HuH-7 (cell line): ENCODE results near the gene CD300LG.
A peak's percentile ranks its signal among the peaks of the same experiment; 100 is the strongest.

ENCODE experiments used
- DNase-seq: peaks from one replicate; pipeline ENCODE4 v3.0.0; 2011; ENCODE audit warnings: low spot score

Gene CD300LG

DNA sequence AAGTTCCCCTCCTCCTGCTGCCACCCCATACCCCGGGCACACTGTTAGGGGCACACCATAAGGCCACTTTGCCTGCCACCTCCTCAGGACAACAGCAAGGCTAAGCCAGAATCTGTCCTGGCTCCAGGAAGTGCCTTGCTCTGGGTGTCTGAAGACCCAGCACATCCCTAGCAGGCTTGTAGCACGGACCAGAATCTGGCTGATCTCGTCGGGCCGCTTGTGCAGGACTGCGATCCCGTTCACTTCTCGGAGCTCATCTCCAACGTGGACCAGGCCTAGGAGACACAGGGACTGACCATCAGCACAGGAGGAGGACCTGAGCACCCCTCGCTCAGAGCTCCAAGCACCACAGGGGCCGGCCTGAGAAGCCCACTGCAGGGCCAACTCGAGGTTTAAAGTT lies 21.4 kb upstream of the CD300LG start:
- DNase-seq: no peak

GRCh38 chr17:43826206-43826605 lies 20.8 kb upstream of the CD300LG start:
- DNase-seq: no peak

DNA sequence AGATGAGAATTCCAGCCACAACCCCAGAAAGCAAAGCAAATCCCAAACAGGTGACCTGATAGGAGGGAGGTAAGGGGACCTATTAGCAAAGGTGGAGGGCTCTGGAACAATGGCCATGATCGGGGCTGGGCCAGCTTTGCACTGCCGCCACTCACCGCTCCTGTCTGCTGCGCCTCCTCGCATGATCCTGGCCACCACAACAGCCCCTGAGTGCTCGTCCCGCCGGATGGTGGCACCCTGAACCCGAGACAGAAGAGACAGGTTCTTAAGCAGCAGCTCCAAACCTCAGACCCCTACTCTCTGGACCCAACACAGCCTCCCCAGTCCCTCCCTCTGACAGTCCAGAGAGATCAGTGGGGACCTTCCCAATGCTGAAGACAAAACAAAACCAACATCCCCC lies 19.4 kb upstream of the CD300LG start:
- no peak for DNase-seq

DNA sequence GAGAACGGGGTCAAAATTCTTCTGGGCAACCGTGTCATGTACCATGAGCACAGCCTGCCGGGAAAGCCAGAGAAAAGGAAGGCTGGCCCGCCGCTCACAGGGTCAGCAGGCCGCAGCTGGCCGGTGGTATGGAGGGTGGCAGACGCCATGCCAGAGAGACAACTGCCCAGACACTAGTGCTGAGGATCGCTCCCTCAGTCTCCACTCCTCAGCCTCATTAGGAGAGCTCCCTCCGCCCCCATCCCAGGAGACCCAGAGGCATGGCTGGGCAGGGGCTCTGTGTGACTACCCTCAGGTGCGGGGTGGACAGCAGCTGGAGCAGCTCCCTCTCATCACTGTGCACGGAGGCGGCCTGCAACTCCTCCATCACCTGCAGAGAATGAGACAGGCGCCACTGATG lies 17.2 kb upstream of the CD300LG start:
- no peak for DNase-seq

DNA sequence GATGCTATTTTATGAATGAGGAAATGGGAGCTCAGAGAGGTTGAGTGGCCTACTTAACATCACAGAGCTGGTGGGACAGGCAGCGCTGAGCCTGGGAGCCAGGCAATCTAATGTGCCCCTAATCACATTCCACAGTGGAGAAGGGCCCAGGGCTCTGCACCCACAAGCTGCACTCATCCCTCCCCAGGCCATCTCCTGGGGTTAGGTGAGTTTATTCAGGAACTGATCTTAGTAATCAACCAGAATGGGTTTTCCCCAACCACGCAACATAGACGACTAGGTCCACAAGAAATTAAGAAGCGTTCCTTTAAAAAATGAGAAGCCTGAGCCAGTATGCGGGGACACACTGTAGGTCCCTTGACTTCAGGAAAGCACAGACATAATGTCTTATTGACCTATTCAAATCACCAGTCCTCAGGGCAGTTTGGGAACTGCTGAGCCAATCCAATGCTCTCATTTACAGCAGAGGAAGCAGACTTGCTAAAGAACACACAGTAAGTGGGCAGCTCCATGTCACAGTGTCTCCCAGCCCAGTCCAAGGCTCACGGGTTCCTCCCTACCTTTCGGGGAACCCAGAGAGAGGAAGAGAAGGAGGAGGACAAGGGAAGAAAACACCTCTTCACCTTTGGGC lies 16.4 kb upstream of the CD300LG start:
- no peak for DNase-seq

- no peak for DNase-seq
Measured at GRCh38 chr17:43831633-43832032, 15.3 kb upstream of the CD300LG start.

GRCh38 chr17:43832168-43832975 lies 14.6 kb upstream of the CD300LG start:
- peak; percentile 66 for DNase-seq

DNA sequence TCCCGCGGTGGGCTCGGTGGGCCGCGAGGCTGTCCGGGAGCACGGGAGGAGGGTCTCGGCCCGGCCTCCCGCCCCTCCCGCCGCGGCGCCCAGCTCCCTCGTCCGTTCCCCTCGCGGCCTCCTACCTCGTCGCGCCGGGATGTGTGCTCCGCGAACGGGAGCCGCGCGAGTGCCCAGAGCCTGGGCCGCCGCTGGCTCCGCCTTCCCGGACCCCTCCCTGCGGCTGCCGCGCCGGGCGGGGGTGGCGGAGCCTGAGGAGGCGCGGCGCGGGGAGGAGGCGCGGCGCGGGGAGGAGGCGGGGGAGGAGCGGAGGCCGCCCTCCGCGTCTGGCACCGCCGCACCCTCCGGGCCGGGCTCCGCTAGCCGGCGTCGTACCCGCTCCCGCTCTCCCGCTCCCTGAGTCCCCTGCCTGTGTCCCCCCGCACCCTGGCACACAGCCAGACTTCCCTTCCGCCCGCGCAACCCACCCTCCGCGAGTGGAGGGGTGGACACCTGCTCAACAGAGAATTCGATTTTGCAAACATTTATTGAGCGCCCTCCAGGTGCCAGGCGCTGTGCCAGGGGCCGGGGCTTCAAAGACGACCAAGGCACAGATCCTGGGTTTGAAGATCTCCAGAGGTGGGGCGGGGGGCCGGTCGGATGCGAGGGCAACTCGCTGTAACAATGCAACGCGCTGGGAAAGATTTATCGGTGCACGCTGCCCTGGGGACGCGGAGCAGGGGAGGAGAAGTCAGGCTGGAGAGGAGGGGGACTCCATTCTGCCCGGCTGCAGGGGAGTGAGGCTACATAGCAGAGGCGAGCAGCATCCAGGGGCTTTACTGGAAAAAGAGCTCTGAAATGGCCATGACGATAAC lies 13.8 kb upstream of the CD300LG start, which contains the start of gene MPP3:
Gene MPP3 (minus strand): TSS at position 171 of the 854 bp plus-strand sequence. CDS start 1,240 bp downstream, outside the sequence.
- peak; percentile 88 for DNase-seq

DNA sequence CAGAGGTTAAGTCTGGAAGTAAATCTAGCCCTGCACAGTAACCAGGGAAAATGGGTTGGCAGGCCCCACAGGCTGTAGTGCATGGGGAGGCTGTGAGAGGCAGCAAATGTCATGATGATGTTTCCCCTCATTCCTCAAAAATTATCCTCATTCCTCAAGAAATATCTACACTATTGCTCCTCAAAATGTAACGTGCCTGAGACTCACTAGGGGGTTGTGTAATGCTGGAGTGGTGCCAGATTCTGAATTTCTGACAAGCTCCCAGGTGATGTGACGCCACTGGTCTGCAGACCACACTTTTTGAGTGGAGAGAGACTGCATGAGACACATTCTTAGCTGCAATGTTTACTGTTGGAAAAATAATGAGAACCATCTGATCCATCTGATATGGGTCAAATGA lies 12.9 kb upstream of the CD300LG start:
- DNase-seq: peak; percentile 40

DNA sequence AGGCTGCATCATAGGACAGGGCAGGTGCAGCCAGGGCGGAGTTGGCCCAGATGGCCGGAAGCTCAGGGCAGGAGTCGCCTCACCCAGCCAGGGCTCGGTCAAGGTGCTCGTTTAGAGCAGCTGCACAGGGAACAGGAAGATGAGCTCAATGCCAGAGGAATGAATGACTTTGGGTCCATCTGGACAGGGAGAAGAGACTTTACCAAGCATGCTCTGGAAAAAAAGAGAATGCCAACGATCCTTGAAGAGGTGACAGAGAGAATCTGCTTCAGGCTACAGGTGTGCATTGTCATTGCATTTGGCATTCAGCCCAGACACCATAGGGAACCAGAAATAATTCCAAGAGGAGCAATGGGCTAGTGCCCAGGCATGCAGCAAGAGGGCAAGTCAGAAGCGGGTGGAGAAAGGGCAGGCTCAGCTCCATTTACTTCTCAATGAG lies 7.3 kb upstream of the CD300LG start:
- DNase-seq: peak; percentile 40

GRCh38 chr17:43840814-43841213 lies 6.2 kb upstream of the CD300LG start:
- peak; percentile 67 for DNase-seq

GRCh38 chr17:43841282-43841681 lies 5.7 kb upstream of the CD300LG start:
- DNase-seq: no peak

DNA sequence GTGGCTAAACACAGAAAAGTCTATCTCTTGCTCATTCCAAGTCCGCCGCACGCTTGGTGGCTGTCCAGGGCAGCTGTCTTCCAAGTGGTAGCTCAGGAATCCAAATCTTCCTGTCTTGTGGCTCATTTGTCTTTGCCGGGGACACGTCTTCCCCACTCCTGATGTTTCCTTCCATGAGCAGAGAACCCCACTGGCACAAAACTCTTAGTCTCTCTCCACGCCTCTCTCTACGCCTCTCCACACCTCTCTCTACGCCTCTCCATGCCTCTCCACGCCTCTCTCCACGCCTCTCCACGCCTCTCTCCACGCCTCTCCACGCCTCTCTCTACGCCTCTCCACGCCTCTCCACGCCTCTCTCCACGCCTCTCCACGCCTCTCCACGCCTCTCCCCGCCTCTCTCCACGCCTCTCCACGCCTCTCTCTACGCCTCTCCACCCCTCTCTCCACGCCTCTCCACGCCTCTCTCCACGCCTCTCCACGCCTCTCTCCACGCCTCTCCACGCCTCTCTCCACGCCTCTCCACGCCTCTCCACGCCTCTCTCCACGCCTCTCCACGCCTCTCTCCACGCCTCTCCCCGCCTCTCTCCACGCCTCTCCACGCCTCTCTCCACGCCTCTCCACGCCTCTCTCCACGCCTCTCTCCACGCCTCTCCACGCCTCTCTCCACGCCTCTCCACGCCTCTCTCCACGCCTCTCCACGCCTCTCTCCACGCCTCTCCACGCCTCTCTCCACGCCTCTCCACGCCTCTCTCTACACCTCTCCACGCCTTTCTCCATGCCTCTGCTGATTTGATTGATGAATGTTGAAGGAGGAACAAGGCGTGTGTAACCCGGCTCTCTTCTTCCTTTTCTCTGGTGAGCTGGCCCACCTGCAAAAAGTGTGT lies 4.6 kb upstream of the CD300LG start:
- peak; percentile 55 for DNase-seq

DNA sequence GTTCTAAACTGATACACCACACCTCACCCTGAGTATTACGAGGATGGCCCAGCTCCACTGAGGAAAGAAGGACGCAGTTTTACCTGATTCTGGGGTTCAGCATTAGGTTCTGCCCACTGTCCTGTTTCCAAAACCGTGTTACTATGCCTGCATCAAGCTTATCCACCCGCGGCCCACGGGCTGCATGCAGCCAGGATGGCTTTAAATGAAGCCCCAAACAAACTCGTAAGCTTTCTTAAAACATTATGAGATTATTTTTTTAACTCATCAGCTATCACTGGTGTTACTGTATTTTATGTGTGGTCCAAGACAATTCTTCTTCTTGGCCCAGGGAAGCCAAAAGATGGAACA lies 4.0 kb upstream of the CD300LG start:
- DNase-seq: no peak

DNA sequence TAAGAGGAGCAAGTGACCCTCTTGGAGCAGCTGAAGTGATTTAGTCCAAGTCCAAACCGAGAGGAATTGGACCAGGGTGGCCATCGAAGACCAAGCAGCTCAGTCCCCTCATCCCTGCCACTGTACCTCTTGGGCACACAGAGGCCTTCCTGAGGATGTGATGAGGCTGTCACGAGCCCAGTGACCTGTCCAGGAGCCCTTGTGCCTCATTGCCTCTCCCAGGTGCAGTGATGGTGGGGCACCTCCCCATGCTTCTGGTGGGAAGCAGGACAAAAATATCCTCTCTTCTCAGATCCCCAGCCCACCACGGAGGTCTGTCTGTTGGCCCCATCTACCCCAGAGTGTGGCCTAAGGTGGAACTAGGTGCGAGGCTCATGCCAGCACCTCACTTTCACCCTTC lies 2.7 kb upstream of the CD300LG start:
- DNase-seq: no peak

DNA sequence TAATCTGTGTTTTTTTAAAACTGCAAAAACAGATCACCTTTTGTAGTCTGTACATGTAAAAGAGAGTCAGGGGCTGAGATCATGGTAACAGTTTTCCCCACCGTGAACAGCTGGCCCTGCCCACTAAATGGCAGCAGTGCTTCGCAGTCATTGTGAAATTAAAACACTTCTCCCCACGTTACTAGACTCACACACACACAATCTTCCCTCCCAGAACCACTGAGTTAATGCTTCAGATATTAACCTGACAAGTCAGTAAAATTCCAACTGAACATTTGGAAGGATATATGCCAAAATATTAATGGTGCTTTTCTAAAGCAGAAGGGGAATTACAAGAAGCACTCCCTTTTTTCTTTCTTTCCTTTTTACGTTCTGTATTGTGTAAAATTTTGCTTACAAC lies 1.2 kb upstream of the CD300LG start:
- DNase-seq: no peak

DNA sequence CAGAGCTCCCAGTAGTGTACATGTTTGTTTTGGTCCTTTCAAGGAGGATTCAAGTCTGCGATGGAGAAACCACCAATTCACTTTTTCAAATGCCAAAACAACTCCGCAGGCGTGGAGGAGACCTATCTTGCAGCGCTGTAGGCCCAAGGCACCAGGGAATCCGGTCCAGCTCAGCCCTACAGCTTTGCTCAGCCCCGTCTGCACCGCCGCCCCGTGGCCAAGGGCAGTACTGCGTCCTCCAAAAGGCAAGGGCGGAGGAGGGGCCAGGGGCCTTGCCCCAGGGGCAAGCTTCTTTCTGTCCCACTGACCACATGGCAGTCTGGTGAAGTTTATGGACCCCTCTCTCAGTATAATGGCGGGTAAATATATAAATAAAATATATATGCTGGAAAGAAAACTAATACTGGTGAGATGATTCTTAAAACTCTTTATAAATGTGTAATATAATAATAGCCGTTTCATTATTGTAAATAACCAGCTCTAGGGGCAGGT lies 709 bp upstream of the CD300LG start:
- peak; percentile 93 for DNase-seq

- DNase-seq: no peak
Measured at GRCh38 chr17:43848601-43849000, 1.6 kb downstream of the CD300LG start.

DNA sequence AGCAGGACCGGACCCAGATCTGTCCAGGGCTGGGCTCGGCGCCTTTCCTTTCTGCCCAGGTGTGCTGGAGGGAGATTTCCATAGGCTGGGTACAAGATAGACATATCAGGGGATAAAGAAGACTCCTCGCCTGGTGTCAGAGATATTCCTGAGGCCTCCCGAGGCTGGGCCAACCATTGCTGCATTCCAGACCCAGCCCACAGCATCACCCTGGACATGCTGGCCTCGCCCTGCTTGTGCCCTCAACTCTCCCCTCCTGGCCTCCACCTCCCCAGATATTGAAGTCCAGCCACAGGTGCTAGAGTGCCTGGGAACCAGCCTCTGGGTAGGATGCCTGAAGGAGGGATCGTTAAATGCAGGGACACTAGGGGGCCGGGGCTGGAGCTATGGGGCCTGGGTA lies 2.1 kb downstream of the CD300LG start:
- DNase-seq: no peak

- DNase-seq: no peak
Measured at GRCh38 chr17:43852571-43852970, 5.6 kb downstream of the CD300LG start.

- DNase-seq: no peak
Measured at GRCh38 chr17:43853546-43853945, 6.6 kb downstream of the CD300LG start.

- no peak for DNase-seq
Measured at GRCh38 chr17:43854498-43854897, 7.5 kb downstream of the CD300LG start.
